Left ventricle myocardium superior (tissue), 1 donor: ENCODE data around the gene PAK6. TPM values are rescaled to one million over a fixed set of nuclear protein-coding genes. Genes with fewer than 3 reads are reported as not detected.

Experiments
- ATAC-seq: fragments of 200-7000 bp; cut with Tn5 transposase; one replicate; pipeline ENCODE4 v1.9.1; 2020; ENCODE audit warnings: mild to moderate bottlenecking, moderate library complexity
- DNase-seq: peaks from one replicate; pipeline ENCODE4 v3.0.0-alpha.2; 2020
- intact Hi-C: fragments of 100-400 bp; cut with micrococcal nuclease; formaldehyde crosslinking; loops from one replicate; pipeline ENCODE4 v1.11.0; 2022
- total RNA-seq: library from RNA; stranded (reverse); fragmentation: NEBNext Ultra II Directional; extraction: Animal tissue kit (Norgen Biotek cat#: 25700); gene quantifications from one replicate; pipeline ENCODE4 v1.2.1, GENCODE V29; 2021
- donor health status: DM: no; HTN: yes; CAD: no; lungs with severe emphysema.

PAK6 gene
- total RNA-seq, 1 donor from 2014 or later: 11.1 TPM

GRCh38 chr15:40270246-40270995 lies 31.6 kb downstream of the PAK6 start:
- DNase-seq (no peak), ATAC-seq (no peak)
- intact Hi-C loops: no loop called here

- DNase-seq (no peak), ATAC-seq (no peak)
- intact Hi-C loops: no loop called here
Observed at GRCh38 chr15:40271685-40272484, 33.0 kb downstream of the PAK6 start.

- no peak for ATAC-seq
- intact Hi-C loops: no loop called here
- no peak for DNase-seq
Observed at GRCh38 chr15:40272485-40273056, 33.7 kb downstream of the PAK6 start.

- intact Hi-C loops: no loop called here
- DNase-seq (no peak), ATAC-seq (no peak)
Observed at GRCh38 chr15:40273428-40273827, 34.6 kb downstream of the PAK6 start.

- ATAC-seq: peak; percentile 55
- DNase-seq: peak; percentile 89
- intact Hi-C loops: loop anchor here (2.0 kb wide), 1 partner anchor 58 kb away; no protein-coding TSS in a partner anchor
Observed at GRCh38 chr15:40274350-40275274, 35.7 kb downstream of the PAK6 start.

- ATAC-seq: no peak
- intact Hi-C loops: loop anchor here (2.0 kb wide), 1 partner anchor 59 kb away; no protein-coding TSS in a partner anchor
- DNase-seq: no peak
Observed at GRCh38 chr15:40275523-40275922, 36.7 kb downstream of the PAK6 start.

- ATAC-seq (no peak), DNase-seq (no peak)
- intact Hi-C loops: loop anchor here (2.0 kb wide), 1 partner anchor 59 kb away; no protein-coding TSS in a partner anchor
Observed at GRCh38 chr15:40275954-40276353, 37.1 kb downstream of the PAK6 start.

GRCh38 chr15:40276927-40277326 lies 38.1 kb downstream of the PAK6 start:
- DNase-seq (no peak), ATAC-seq (no peak)
- intact Hi-C loops: no loop called here

- ATAC-seq (no peak), DNase-seq (no peak)
- intact Hi-C loops: no loop called here
Observed at GRCh38 chr15:40277471-40277870, 38.6 kb downstream of the PAK6 start.

GRCh38 chr15:40278026-40278425 lies 39.2 kb downstream of the PAK6 start:
- intact Hi-C loops: no loop called here
- ATAC-seq: no peak
- DNase-seq: no peak

GRCh38 chr15:40279437-40280141 lies 40.7 kb downstream of the PAK6 start:
- intact Hi-C loops: loop anchor here (10.0 kb wide), 1 partner anchor 145 kb away; no protein-coding TSS in a partner anchor
- ATAC-seq: peak; percentile 67
- DNase-seq: peak; percentile 86

GRCh38 chr15:40280260-40281056 lies 41.6 kb downstream of the PAK6 start:
- DNase-seq (no peak), ATAC-seq (no peak)
- intact Hi-C loops: loop anchor here (10.0 kb wide), 1 partner anchor 144 kb away; no protein-coding TSS in a partner anchor

- intact Hi-C loops: loop anchor here (10.0 kb wide), 1 partner anchor 144 kb away; no protein-coding TSS in a partner anchor
- DNase-seq (no peak), ATAC-seq (no peak)
Observed at GRCh38 chr15:40281057-40281800, 42.4 kb downstream of the PAK6 start.

GRCh38 chr15:40281801-40282146 lies 42.9 kb downstream of the PAK6 start:
- ATAC-seq (no peak), DNase-seq (no peak)
- intact Hi-C loops: loop anchor here (10.0 kb wide), 1 partner anchor 143 kb away; no protein-coding TSS in a partner anchor

- intact Hi-C loops: loop anchor here (10.0 kb wide), 1 partner anchor 142 kb away; no protein-coding TSS in a partner anchor
- ATAC-seq (peak; percentile 57), DNase-seq (peak; percentile 71)
Observed at GRCh38 chr15:40282147-40282868, 43.4 kb downstream of the PAK6 start.
